ENCODE measurements around the gene FHOD3. TPM values are rescaled to one million over a fixed set of nuclear protein-coding genes. Genes with fewer than 3 reads are reported as not detected.

The FHOD3 gene
- total and polyA plus RNA-seq, 2 experiments from 2014 or later = 2.7 to 8.7 TPM

- no peaks in the 10 kb centered on the region for H3K36me3 ChIP-seq (ENCODE audit: insufficient read depth)
- no peak overlapping the region for H3K4me3 ChIP-seq
- no peaks in the 10 kb centered on the region for H3K79me2 ChIP-seq (replicated peaks; ENCODE audit: insufficient read depth)
- peaks cover 3% of the 10 kb centered on the region for H3K27me3 Mint-ChIP-seq (ENCODE audit: insufficient read depth, low read depth, poor library complexity)
- no peaks in the 10 kb centered on the region for H3K27me3 ChIP-seq (ENCODE audit: insufficient read depth)
- H3K9me3 Mint-ChIP-seq = no peaks in the 10 kb centered on the region; the same call in 2 of the 3 replicates
- H2AFZ ChIP-seq = no peak overlapping the region
- TF ChIP-seq, protein P1, sequence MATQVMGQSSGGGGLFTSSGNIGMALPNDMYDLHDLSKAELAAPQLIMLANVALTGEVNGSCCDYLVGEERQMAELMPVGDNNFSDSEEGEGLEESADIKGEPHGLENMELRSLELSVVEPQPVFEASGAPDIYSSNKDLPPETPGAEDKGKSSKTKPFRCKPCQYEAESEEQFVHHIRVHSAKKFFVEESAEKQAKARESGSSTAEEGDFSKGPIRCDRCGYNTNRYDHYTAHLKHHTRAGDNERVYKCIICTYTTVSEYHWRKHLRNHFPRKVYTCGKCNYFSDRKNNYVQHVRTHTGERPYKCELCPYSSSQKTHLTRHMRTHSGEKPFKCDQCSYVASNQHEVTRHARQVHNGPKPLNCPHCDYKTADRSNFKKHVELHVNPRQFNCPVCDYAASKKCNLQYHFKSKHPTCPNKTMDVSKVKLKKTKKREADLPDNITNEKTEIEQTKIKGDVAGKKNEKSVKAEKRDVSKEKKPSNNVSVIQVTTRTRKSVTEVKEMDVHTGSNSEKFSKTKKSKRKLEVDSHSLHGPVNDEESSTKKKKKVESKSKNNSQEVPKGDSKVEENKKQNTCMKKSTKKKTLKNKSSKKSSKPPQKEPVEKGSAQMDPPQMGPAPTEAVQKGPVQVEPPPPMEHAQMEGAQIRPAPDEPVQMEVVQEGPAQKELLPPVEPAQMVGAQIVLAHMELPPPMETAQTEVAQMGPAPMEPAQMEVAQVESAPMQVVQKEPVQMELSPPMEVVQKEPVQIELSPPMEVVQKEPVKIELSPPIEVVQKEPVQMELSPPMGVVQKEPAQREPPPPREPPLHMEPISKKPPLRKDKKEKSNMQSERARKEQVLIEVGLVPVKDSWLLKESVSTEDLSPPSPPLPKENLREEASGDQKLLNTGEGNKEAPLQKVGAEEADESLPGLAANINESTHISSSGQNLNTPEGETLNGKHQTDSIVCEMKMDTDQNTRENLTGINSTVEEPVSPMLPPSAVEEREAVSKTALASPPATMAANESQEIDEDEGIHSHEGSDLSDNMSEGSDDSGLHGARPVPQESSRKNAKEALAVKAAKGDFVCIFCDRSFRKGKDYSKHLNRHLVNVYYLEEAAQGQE (IDR thresholded peaks at IDR 0.05; ENCODE audit: unreplicated experiment) = no peak
- no peak for TF ChIP-seq ZNF114 (CRISPR knock-in tag; IDR thresholded peaks at IDR 0.05)
- no peak for TF ChIP-seq CREB1 (CRISPR knock-in tag; IDR thresholded peaks at IDR 0.05; ENCODE audit: low read depth)
- TF ChIP-seq JUNB (IDR thresholded peaks at IDR 0.05; ENCODE audit: unreplicated experiment) = no peak
- TF ChIP-seq, protein P2, sequence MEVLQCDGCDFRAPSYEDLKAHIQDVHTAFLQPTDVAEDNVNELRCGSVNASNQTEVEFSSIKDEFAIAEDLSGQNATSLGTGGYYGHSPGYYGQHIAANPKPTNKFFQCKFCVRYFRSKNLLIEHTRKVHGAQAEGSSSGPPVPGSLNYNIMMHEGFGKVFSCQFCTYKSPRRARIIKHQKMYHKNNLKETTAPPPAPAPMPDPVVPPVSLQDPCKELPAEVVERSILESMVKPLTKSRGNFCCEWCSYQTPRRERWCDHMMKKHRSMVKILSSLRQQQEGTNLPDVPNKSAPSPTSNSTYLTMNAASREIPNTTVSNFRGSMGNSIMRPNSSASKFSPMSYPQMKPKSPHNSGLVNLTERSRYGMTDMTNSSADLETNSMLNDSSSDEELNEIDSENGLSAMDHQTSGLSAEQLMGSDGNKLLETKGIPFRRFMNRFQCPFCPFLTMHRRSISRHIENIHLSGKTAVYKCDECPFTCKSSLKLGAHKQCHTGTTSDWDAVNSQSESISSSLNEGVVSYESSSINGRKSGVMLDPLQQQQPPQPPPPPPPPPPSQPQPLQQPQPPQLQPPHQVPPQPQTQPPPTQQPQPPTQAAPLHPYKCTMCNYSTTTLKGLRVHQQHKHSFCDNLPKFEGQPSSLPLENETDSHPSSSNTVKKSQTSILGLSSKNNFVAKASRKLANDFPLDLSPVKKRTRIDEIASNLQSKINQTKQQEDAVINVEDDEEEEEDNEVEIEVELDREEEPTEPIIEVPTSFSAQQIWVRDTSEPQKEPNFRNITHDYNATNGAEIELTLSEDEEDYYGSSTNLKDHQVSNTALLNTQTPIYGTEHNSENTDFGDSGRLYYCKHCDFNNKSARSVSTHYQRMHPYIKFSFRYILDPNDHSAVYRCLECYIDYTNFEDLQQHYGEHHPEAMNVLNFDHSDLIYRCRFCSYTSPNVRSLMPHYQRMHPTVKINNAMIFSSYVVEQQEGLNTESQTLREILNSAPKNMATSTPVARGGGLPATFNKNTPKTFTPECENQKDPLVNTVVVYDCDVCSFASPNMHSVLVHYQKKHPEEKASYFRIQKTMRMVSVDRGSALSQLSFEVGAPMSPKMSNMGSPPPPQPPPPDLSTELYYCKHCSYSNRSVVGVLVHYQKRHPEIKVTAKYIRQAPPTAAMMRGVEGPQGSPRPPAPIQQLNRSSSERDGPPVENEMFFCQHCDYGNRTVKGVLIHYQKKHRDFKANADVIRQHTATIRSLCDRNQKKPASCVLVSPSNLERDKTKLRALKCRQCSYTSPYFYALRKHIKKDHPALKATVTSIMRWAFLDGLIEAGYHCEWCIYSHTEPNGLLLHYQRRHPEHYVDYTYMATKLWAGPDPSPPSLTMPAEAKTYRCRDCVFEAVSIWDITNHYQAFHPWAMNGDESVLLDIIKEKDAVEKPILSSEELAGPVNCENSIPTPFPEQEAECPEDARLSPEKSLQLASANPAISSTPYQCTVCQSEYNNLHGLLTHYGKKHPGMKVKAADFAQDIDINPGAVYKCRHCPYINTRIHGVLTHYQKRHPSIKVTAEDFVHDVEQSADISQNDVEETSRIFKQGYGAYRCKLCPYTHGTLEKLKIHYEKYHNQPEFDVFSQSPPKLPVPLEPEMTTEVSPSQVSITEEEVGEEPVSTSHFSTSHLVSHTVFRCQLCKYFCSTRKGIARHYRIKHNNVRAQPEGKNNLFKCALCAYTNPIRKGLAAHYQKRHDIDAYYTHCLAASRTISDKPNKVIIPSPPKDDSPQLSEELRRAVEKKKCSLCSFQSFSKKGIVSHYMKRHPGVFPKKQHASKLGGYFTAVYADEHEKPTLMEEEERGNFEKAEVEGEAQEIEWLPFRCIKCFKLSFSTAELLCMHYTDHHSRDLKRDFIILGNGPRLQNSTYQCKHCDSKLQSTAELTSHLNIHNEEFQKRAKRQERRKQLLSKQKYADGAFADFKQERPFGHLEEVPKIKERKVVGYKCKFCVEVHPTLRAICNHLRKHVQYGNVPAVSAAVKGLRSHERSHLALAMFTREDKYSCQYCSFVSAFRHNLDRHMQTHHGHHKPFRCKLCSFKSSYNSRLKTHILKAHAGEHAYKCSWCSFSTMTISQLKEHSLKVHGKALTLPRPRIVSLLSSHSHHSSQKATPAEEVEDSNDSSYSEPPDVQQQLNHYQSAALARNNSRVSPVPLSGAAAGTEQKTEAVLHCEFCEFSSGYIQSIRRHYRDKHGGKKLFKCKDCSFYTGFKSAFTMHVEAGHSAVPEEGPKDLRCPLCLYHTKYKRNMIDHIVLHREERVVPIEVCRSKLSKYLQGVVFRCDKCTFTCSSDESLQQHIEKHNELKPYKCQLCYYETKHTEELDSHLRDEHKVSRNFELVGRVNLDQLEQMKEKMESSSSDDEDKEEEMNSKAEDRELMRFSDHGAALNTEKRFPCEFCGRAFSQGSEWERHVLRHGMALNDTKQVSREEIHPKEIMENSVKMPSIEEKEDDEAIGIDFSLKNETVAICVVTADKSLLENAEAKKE (CRISPR knock-in tag; IDR thresholded peaks at IDR 0.05) = no peak
- TF ChIP-seq NANOG (IDR thresholded peaks at IDR 0.05; ENCODE audit: borderline replicate concordance) = no peak
- TF ChIP-seq ZNF331 (CRISPR knock-in tag; IDR thresholded peaks at IDR 0.05; ENCODE audit: low read depth) = no peak
- TF ChIP-seq EZH2phosphoT487 (IDR thresholded peaks at IDR 0.05; ENCODE audit: unreplicated experiment) = no peak
- no peak for TF ChIP-seq ETS1 (IDR thresholded peaks at IDR 0.05)
- TF ChIP-seq STAT1 (IDR thresholded peaks at IDR 0.05; ENCODE audit: unreplicated experiment) = no peak
- no peak for TF ChIP-seq POLR2AphosphoS5 (IDR thresholded peaks at IDR 0.05; ENCODE audit: low read depth)
- no peak for TF ChIP-seq EZH2 (IDR thresholded peaks at IDR 0.05; ENCODE audit: low read depth, unreplicated experiment)
- TF ChIP-seq CTCF (conservative IDR thresholded peaks at IDR 0.05; ENCODE audit: low read depth in 2 of 2) = no peak
- no peak overlapping the region for H3K27ac Mint-ChIP-seq
- no peak overlapping the region for H3K4me3 Mint-ChIP-seq
- H3K36me3 Mint-ChIP-seq (ENCODE audit: low read depth) = peaks cover 8% of the 10 kb centered on the region; the same call in 2 of the 3 replicates
- no peak overlapping the region for H3K4me2 ChIP-seq
- H3K4me1 Mint-ChIP-seq = no peaks in the 10 kb centered on the region
- no peaks in the 10 kb centered on the region for H3F3A ChIP-seq (replicated peaks; ENCODE audit: low read depth)
- H4K20me1 ChIP-seq (replicated peaks; ENCODE audit: insufficient read depth) = no peaks in the 10 kb centered on the region
- no peak for ATAC-seq
- H3K4me1 ChIP-seq (ENCODE audit: insufficient read depth) = no peaks in the 10 kb centered on the region
- no peak for DNase-seq (ENCODE audit: low spot score)
- peaks cover 4% of the 10 kb centered on the region; the same call in 1 of the 2 replicates for H3K9me2 ChIP-seq (ENCODE audit: insufficient read depth)
- no peak overlapping the region for H3K27ac ChIP-seq (ENCODE audit: low read depth)
Observed at GRCh38 chr18:36501100-36501499, 203.6 kb downstream of the FHOD3 start.
